Measurements from ENCODE around the gene ZNF211. TPM values are rescaled to one million over a fixed set of nuclear protein-coding genes. Genes with fewer than 3 reads are reported as not detected.
A peak's percentile ranks its signal among the peaks of the same experiment; 100 is the strongest.

The ZNF211 gene
- total and polyA plus RNA-seq, 4 donors, result 24.4 to 39.9 (median 34.4) TPM

- WGBS (ENCODE audit: insufficient coverage), result 94% methylated on average over 2 of the region's 2 CpGs
- H3K9me3 ChIP-seq (ENCODE audit: control insufficient read depth, insufficient read depth, low read length), result no peaks in the 10 kb centered on the region
- no peak for DNase-seq (ENCODE audit: low read depth in 4 of 6, low spot score in 6 of 6)
These were observed 20.7 kb downstream of the ZNF211 start for GRCh38 chr19:57653689-57654088.

DNA sequence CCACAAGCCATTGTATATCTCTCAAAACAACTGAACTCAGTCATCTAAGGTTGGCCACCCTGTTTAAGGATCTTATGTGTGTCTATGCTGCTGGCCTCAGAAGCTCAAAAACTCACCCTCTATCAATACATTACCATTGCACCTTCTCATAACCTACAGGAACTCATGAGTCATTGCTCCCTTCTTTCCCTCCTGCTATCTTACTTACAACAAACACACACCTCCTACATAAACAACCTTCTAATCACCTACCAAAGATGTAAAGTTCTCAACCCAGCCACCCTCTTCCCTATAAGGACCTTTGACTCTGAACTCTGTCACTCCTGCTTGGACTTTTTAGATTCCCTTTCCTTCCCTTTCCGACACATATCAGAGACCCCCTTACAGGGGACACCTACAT is 22.5 kb downstream of the ZNF211 start:
- Histone ChIP-seq H3K4me1 (ENCODE audit: control insufficient read depth, insufficient read depth, low read length) (no peaks in the 10 kb centered on the region), H3K27me3 (ENCODE audit: control insufficient read depth, insufficient read depth, low read length) (peaks cover 12% of the 10 kb centered on the region), H3K36me3 (ENCODE audit: control insufficient read depth, insufficient read depth, low read length) (no peaks in the 10 kb centered on the region), H3K9me3 (ENCODE audit: control insufficient read depth, insufficient read depth, low read length) (no peaks in the 10 kb centered on the region), H3K27ac (ENCODE audit: low read depth, low read length) (no peak overlapping the region), H3K4me3 (ENCODE audit: low read depth, low read length) (no peak overlapping the region)
- no peak for DNase-seq (ENCODE audit: low read depth in 4 of 6, low spot score in 6 of 6)
- WGBS (ENCODE audit: insufficient coverage), result 71% methylated on average over 1 of the region's 1 CpG

More at GRCh38 chr19:57653689-57654088, 20.7 kb downstream of the ZNF211 start:
- no peaks in the 10 kb centered on the region for H3K4me1 ChIP-seq (ENCODE audit: control insufficient read depth, insufficient read depth, low read length)
- H3K27ac ChIP-seq (ENCODE audit: low read depth, low read length), result no peak overlapping the region
- peaks cover 8% of the 10 kb centered on the region for H3K27me3 ChIP-seq (ENCODE audit: control insufficient read depth, insufficient read depth, low read length)
- H3K4me3 ChIP-seq (ENCODE audit: low read depth, low read length), result no peak overlapping the region
- H3K36me3 ChIP-seq (ENCODE audit: control insufficient read depth, insufficient read depth, low read length), result no peaks in the 10 kb centered on the region

GRCh38 chr19:57656346-57656745 is 23.4 kb downstream of the ZNF211 start:
- H3K9me3 ChIP-seq (ENCODE audit: control insufficient read depth, insufficient read depth, low read length), result no peaks in the 10 kb centered on the region
- H3K4me1 ChIP-seq (ENCODE audit: control insufficient read depth, insufficient read depth, low read length), result no peaks in the 10 kb centered on the region
- no peaks in the 10 kb centered on the region for H3K36me3 ChIP-seq (ENCODE audit: control insufficient read depth, insufficient read depth, low read length)
- no CpG with 5 or more reads among the region's 1 CpG for WGBS (ENCODE audit: insufficient coverage)
- H3K27ac ChIP-seq (ENCODE audit: low read depth, low read length), result no peak overlapping the region
- H3K4me3 ChIP-seq (ENCODE audit: low read depth, low read length), result no peak overlapping the region
- no peak for DNase-seq (ENCODE audit: low read depth in 4 of 6, low spot score in 6 of 6)
- H3K27me3 ChIP-seq (ENCODE audit: control insufficient read depth, insufficient read depth, low read length), result peaks cover 12% of the 10 kb centered on the region

- H3K4me1 ChIP-seq (ENCODE audit: control insufficient read depth, insufficient read depth, low read length), result peaks cover 13% of the 10 kb centered on the region
- peak overlapping the region; percentile 86 for H3K27ac ChIP-seq (ENCODE audit: low read depth, low read length)
- no peaks in the 10 kb centered on the region for H3K36me3 ChIP-seq (ENCODE audit: control insufficient read depth, insufficient read depth, low read length)
- DNase-seq (ENCODE audit: low read depth in 4 of 6, low spot score in 6 of 6), result peak; percentile 43 to 87 (median 63)
- under 1% methylated on average over 63 of the region's 64 CpGs for WGBS (ENCODE audit: insufficient coverage)
- H3K9me3 ChIP-seq (ENCODE audit: control insufficient read depth, insufficient read depth, low read length), result no peaks in the 10 kb centered on the region
- peak overlapping the region; percentile 36 for H3K4me3 ChIP-seq (ENCODE audit: low read depth, low read length)
- H3K27me3 ChIP-seq (ENCODE audit: control insufficient read depth, insufficient read depth, low read length), result peaks cover 3% of the 10 kb centered on the region
These were observed 31.5 kb downstream of the ZNF211 start for GRCh38 chr19:57664269-57665127.

GRCh38 chr19:57665261-57665806 is 32.4 kb downstream of the ZNF211 start:
- Histone ChIP-seq H3K27me3 (ENCODE audit: control insufficient read depth, insufficient read depth, low read length) (no peaks in the 10 kb centered on the region), H3K4me1 (ENCODE audit: control insufficient read depth, insufficient read depth, low read length) (peaks cover 13% of the 10 kb centered on the region), H3K4me3 (ENCODE audit: low read depth, low read length) (no peak overlapping the region), H3K36me3 (ENCODE audit: control insufficient read depth, insufficient read depth, low read length) (no peaks in the 10 kb centered on the region), H3K9me3 (ENCODE audit: control insufficient read depth, insufficient read depth, low read length) (no peaks in the 10 kb centered on the region), H3K27ac (ENCODE audit: low read depth, low read length) (peak overlapping the region; percentile 86)
- no peak for DNase-seq (ENCODE audit: low read depth in 4 of 6, low spot score in 6 of 6)
- 75% methylated on average over 6 of the region's 9 CpGs for WGBS (ENCODE audit: insufficient coverage)

GRCh38 chr19:57667228-57667627 is 34.3 kb downstream of the ZNF211 start:
- no peaks in the 10 kb centered on the region for H3K27me3 ChIP-seq (ENCODE audit: control insufficient read depth, insufficient read depth, low read length)
- DNase-seq (ENCODE audit: low read depth in 4 of 6, low spot score in 6 of 6), result no peak
- H3K27ac ChIP-seq (ENCODE audit: low read depth, low read length), result no peak overlapping the region
- H3K4me1 ChIP-seq (ENCODE audit: control insufficient read depth, insufficient read depth, low read length), result peaks cover 13% of the 10 kb centered on the region
- H3K36me3 ChIP-seq (ENCODE audit: control insufficient read depth, insufficient read depth, low read length), result no peaks in the 10 kb centered on the region
- no peaks in the 10 kb centered on the region for H3K9me3 ChIP-seq (ENCODE audit: control insufficient read depth, insufficient read depth, low read length)
- whole genome bisulfite sequencing (ENCODE audit: insufficient coverage), result 100% methylated on average over 1 of the region's 1 CpG
- H3K4me3 ChIP-seq (ENCODE audit: low read depth, low read length), result no peak overlapping the region

GRCh38 chr19:57668635-57669034 is 35.7 kb downstream of the ZNF211 start, which contains the start of gene ZSCAN4:
Gene ZSCAN4, plus strand, starts transcription at chr19:57668935. Its CDS starts 7,211 bp downstream, at chr19:57676146.
- Histone ChIP-seq H3K4me1 (ENCODE audit: control insufficient read depth, insufficient read depth, low read length) (peaks cover 11% of the 10 kb centered on the region), H3K9me3 (ENCODE audit: control insufficient read depth, insufficient read depth, low read length) (no peaks in the 10 kb centered on the region), H3K4me3 (ENCODE audit: low read depth, low read length) (no peak within 1 kb of the TSS), H3K27ac (ENCODE audit: low read depth, low read length) (no peak within 1 kb of the TSS), H3K27me3 (ENCODE audit: control insufficient read depth, insufficient read depth, low read length) (no peaks in the 10 kb centered on the region), H3K36me3 (ENCODE audit: control insufficient read depth, insufficient read depth, low read length) (no peaks in the 10 kb centered on the region)
- WGBS (ENCODE audit: insufficient coverage), result 100% methylated on average over 1 of the region's 2 CpGs
- no peak for DNase-seq (ENCODE audit: low read depth in 4 of 6, low spot score in 6 of 6)

GRCh38 chr19:57671124-57671895 is 38.3 kb downstream of the ZNF211 start:
- H3K4me1 ChIP-seq (ENCODE audit: control insufficient read depth, insufficient read depth, low read length), result no peaks in the 10 kb centered on the region
- DNase-seq (ENCODE audit: low read depth in 4 of 6, low spot score in 6 of 6), result no peak
- WGBS (ENCODE audit: insufficient coverage), result 70% methylated on average over 7 of the region's 7 CpGs

DNA sequence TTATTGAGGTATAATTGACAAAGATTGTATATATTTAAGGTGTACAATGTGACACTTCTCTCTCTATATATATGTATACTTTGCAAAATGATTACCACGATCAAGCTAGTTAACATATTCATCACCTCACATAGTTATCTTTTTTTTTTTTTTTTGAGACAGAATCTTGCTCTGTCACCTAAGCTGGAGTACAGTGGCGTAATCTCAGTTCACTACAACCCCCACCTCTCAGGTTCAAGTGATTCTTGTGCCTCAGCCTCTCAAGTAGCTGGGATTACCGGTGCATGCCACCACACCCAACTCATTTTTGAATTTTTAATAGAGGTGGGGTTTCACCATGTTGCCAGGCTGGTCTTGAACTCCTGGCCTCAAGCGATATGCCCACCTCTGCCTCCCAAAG is 39.5 kb downstream of the ZNF211 start:
- no peaks in the 10 kb centered on the region for H3K9me3 ChIP-seq (ENCODE audit: control insufficient read depth, insufficient read depth, low read length)
- H3K27me3 ChIP-seq (ENCODE audit: control insufficient read depth, insufficient read depth, low read length), result peaks cover 3% of the 10 kb centered on the region
- DNase-seq (ENCODE audit: low read depth in 4 of 6, low spot score in 6 of 6), result no peak
- H3K4me3 ChIP-seq (ENCODE audit: low read depth, low read length), result no peak overlapping the region
- H3K4me1 ChIP-seq (ENCODE audit: control insufficient read depth, insufficient read depth, low read length), result no peaks in the 10 kb centered on the region
- no peak overlapping the region for H3K27ac ChIP-seq (ENCODE audit: low read depth, low read length)
- no CpG with 5 or more reads among the region's 4 CpGs for WGBS (ENCODE audit: insufficient coverage)
- no peaks in the 10 kb centered on the region for H3K36me3 ChIP-seq (ENCODE audit: control insufficient read depth, insufficient read depth, low read length)

More at GRCh38 chr19:57671124-57671895, 38.3 kb downstream of the ZNF211 start:
- H3K27ac ChIP-seq (ENCODE audit: low read depth, low read length), result no peak overlapping the region
- no peaks in the 10 kb centered on the region for H3K36me3 ChIP-seq (ENCODE audit: control insufficient read depth, insufficient read depth, low read length)
- no peak overlapping the region for H3K4me3 ChIP-seq (ENCODE audit: low read depth, low read length)
- no peaks in the 10 kb centered on the region for H3K9me3 ChIP-seq (ENCODE audit: control insufficient read depth, insufficient read depth, low read length)
- H3K27me3 ChIP-seq (ENCODE audit: control insufficient read depth, insufficient read depth, low read length), result no peaks in the 10 kb centered on the region
